ENCODE results near the gene KSR1. TPM values are rescaled to one million over a fixed set of nuclear protein-coding genes. Genes with fewer than 3 reads are reported as not detected.

The KSR1 gene
- total RNA-seq, 2 donors from 2014 or later, result 11.5 to 23.7 TPM

GRCh38 chr17:27597783-27598320 is 141.6 kb downstream of the KSR1 start:
- no peaks in the 10 kb centered on the region for H3K4me1 ChIP-seq (replicated peaks)
- WGBS, result 91% methylated on average over 5 of the region's 5 CpGs
- intact Hi-C loops (cut with DNase I), result loop anchor here (5.0 kb wide), 1 partner anchor 141 kb away; the partner anchor contains the start of gene KSR1
- no peak overlapping the region for H3K27ac ChIP-seq
- H3K36me3 ChIP-seq, result peaks cover 0 to 4% of the 10 kb centered on the region in 2 donors
- H3K9me3 ChIP-seq, result no peaks in the 10 kb centered on the region
- TF ChIP-seq CTCF (IDR thresholded peaks at IDR 0.05) (no peak), POLR2A (IDR thresholded peaks at IDR 0.05) (no peak), POLR2AphosphoS5 (IDR thresholded peaks at IDR 0.05) (no peak)
- H3K27me3 ChIP-seq (replicated peaks; ENCODE audit: insufficient read depth), result no peaks in the 10 kb centered on the region
- H3K4me3 ChIP-seq, result no peak overlapping the region
- DNase-seq (ENCODE audit: low spot score), result no peak

DNA sequence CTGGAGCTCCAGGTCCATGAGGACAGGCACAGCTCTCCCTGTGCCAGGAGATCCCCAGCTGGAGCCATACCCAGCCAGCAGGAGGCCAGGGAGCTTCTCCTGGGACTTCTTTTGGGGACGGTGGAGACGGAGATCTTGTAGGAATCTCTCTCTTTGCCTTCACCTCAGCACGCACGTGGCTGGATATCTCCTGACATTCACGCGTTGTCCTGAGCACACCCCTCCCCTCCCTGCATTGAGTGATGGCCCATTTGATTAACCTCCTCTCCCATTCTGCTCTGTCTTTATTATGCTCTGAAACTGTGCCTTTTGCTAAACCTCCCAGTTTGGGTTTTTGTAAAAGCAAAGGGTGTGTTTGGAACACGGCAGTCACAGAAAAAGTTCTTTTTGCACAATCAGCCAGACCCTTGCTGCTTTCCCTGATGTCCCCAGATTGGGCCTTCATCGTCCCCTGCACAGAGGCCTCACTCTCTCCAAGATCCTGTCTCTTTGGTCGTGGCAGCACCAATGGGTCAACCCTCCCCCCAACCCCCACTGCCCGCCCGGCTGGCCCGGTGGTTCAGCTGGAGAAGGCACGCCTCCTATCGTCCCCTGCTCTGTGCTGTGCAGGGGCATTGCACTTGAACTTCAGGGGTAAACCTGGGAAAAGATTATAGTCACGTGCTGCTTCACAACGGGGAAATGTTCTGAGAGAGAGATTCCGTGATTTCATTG is 142.2 kb downstream of the KSR1 start:
- Histone ChIP-seq H3K36me3 (no peaks in the 10 kb centered on the region), H3K4me3 (no peak overlapping the region), H3K4me1 (replicated peaks) (no peaks in the 10 kb centered on the region), H3K27ac (no peak overlapping the region), H3K27me3 (replicated peaks; ENCODE audit: insufficient read depth) (no peaks in the 10 kb centered on the region), H3K9me3 (no peaks in the 10 kb centered on the region)
- DNase-seq (ENCODE audit: low spot score), result no peak
- intact Hi-C loops (cut with DNase I), result loop anchor here (5.0 kb wide), 1 partner anchor 141 kb away; the partner anchor contains the start of gene KSR1
- TF ChIP-seq CTCF (IDR thresholded peaks at IDR 0.05), result no peak
- TF ChIP-seq POLR2A (IDR thresholded peaks at IDR 0.05), result no peak
- TF ChIP-seq POLR2AphosphoS5 (IDR thresholded peaks at IDR 0.05), result no peak
- WGBS, result 78% methylated on average over 17 of the region's 17 CpGs

- no peak overlapping the region for H3K27ac ChIP-seq
- no peaks in the 10 kb centered on the region for H3K4me1 ChIP-seq (replicated peaks)
- H3K9me3 ChIP-seq, result no peaks in the 10 kb centered on the region
- H3K36me3 ChIP-seq, result no peaks in the 10 kb centered on the region
- 87% methylated on average over 8 of the region's 8 CpGs for WGBS
- no peak overlapping the region for H3K4me3 ChIP-seq
- no peak for TF ChIP-seq POLR2AphosphoS5 (IDR thresholded peaks at IDR 0.05)
- TF ChIP-seq POLR2A (IDR thresholded peaks at IDR 0.05), result no peak
- TF ChIP-seq CTCF (IDR thresholded peaks at IDR 0.05), result no peak
- intact Hi-C loops (cut with DNase I), result loop anchor here (2.0 to 5.0 kb wide), 2 partner anchors 106 to 363 kb away; no protein-coding TSS in a partner anchor
- DNase-seq (ENCODE audit: low spot score), result no peak
- no peaks in the 10 kb centered on the region for H3K27me3 ChIP-seq (replicated peaks; ENCODE audit: insufficient read depth)
Observed at GRCh38 chr17:27600471-27600870, 144.2 kb downstream of the KSR1 start.

- Histone ChIP-seq H3K27ac (no peak overlapping the region), H3K36me3 (no peaks in the 10 kb centered on the region), H3K9me3 (no peaks in the 10 kb centered on the region), H3K4me3 (no peak overlapping the region), H3K4me1 (replicated peaks) (no peaks in the 10 kb centered on the region), H3K27me3 (replicated peaks; ENCODE audit: insufficient read depth) (no peaks in the 10 kb centered on the region)
- DNase-seq (ENCODE audit: low spot score), result peak; percentile 80
- 64% methylated on average over 11 of the region's 11 CpGs for WGBS
- TF ChIP-seq POLR2A (IDR thresholded peaks at IDR 0.05) (no peak), CTCF (IDR thresholded peaks at IDR 0.05) (peak; percentile 82 to 92 (median 90))
- intact Hi-C loops (cut with DNase I), result loop anchor here (2.0 to 5.0 kb wide), 2 partner anchors 107 to 364 kb away; no protein-coding TSS in a partner anchor
Observed at GRCh38 chr17:27601069-27601974, 145.1 kb downstream of the KSR1 start.
